Small intestine (tissue), 7 donors: ENCODE results near the gene SMCR8. TPM values are rescaled to one million over a fixed set of nuclear protein-coding genes. Genes with fewer than 3 reads are reported as not detected.
"Not testable (repeated sequence)": the region's sequence is repeated elsewhere in the genome, so short reads cannot be mapped to it uniquely, and the experiment has no call there.

ENCODE experiments used
- DNase-seq, 2 donors: peaks; one replicate each; pipeline versions ENCODE4 v3.0.0 to v3.0.0-alpha.2; 2013
- FAIRE-seq: peaks from 2 replicates; lab custom pipeline; 2012; peaks lifted over from hg19 to GRCh38; lab: Jason Lieb, UNC
- H3K27ac ChIP-seq, 3 donors: one replicate each; pipeline ENCODE4 v1.5.1; 2013; ENCODE audit warnings: low read length in 2 of 3, mild to moderate bottlenecking in 2 of 3, control low read depth in 1 of 3, inconsistent platforms in 1 of 3, low read depth in 1 of 3, moderate library complexity in 1 of 3
- H3K27me3 ChIP-seq, 3 donors: one replicate each; pipeline ENCODE4 v1.6.1; 2013; ENCODE audit warnings: low read length in 3 of 3, inconsistent platforms in 1 of 3; ENCODE audit not compliant: control insufficient read depth in 3 of 3, insufficient read depth in 3 of 3
- H3K36me3 ChIP-seq, 3 donors: one replicate each; pipeline ENCODE4 v1.6.1; 2013; ENCODE audit warnings: low read length in 3 of 3, inconsistent platforms in 1 of 3, low read depth in 1 of 3, mild to moderate bottlenecking in 1 of 3, moderate library complexity in 1 of 3; ENCODE audit not compliant: control insufficient read depth in 3 of 3, insufficient read depth in 2 of 3
- H3K4me1 ChIP-seq, 3 donors: one replicate each; pipeline ENCODE4 v1.6.1; 2013; ENCODE audit warnings: low read length in 2 of 3, inconsistent platforms in 1 of 3, low read depth in 1 of 3, mild to moderate bottlenecking in 1 of 3, moderate library complexity in 1 of 3; ENCODE audit not compliant: control insufficient read depth in 3 of 3, insufficient read depth in 2 of 3
- H3K4me3 ChIP-seq, 3 donors: one replicate each; pipeline ENCODE4 v1.5.1; 2013; ENCODE audit warnings: low read length in 3 of 3, control low read depth in 1 of 3, inconsistent platforms in 1 of 3, low read depth in 1 of 3, mild to moderate bottlenecking in 1 of 3, moderate library complexity in 1 of 3
- H3K9me3 ChIP-seq, 2 donors: one replicate each; pipeline ENCODE4 v1.6.1; 2013; ENCODE audit warnings: low read depth in 1 of 2, low read length in 1 of 2; ENCODE audit not compliant: control insufficient read depth in 2 of 2, insufficient read depth in 1 of 2
- WGBS, 3 donors: extraction: QIAGEN DNeasy Blood & Tissue Kit; methylation state at CpG; one replicate each; pipeline ENCODE4 v1.1.7; 2013; 5-methylcytosine and 5-hydroxymethylcytosine counted together
- polyA plus RNA-seq, 4 donors: library from polyadenylated mRNA; stranded (reverse) in 3 of 4; unstranded in 1 of 4; fragments of 200-250 nt in 3 of 4; fragments of 120-200 nt in 1 of 4; gene quantifications; one replicate each; pipeline versions ENCODE4 v1.2.1 to v1.2.3, GENCODE V29; 2013
- donor health status: healthy with polysubstance abuse.
- donor health status: control.
- donor health status: control.
- donor health status: Bipolar disorder and iron deficiency.
- donor health status: healthy.

The SMCR8 gene
- polyA plus RNA-seq, 4 donors: 3.4 to 20.4 (median 6.6) TPM

- no peak overlapping the region for H3K4me3 ChIP-seq
- no peaks in the 10 kb centered on the region for H3K27me3 ChIP-seq
- WGBS, 3 donors: 91 to 94% (median 93%) methylated on average over 10 of the region's 10 CpGs
- no peaks in the 10 kb centered on the region for H3K4me1 ChIP-seq
- FAIRE-seq (no peak), DNase-seq (no peak)
- peaks cover 4 to 87% (median 42%) of the 10 kb centered on the region in 3 donors for H3K36me3 ChIP-seq
- H3K9me3 ChIP-seq: peaks cover 0 to 3% of the 10 kb centered on the region in 2 donors
- H3K27ac ChIP-seq: no peak overlapping the region
Measured at GRCh38 chr17:18327556-18327955, 12.5 kb downstream of the SMCR8 start.

GRCh38 chr17:18328643-18329204 lies 13.6 kb downstream of the SMCR8 start:
- 93 to 98% (median 95%) methylated on average over 7 to 9 of the region's 9 CpGs for WGBS, 3 donors
- Histone ChIP-seq H3K27me3 (no peaks in the 10 kb centered on the region), H3K4me3 (no peak overlapping the region), H3K36me3 (peaks cover 4 to 81% (median 36%) of the 10 kb centered on the region in 3 donors), H3K27ac (no peak overlapping the region), H3K9me3 (peaks cover 0 to 3% of the 10 kb centered on the region in 2 donors), H3K4me1 (no peaks in the 10 kb centered on the region)
- FAIRE-seq: no peak
- DNase-seq: no peak

- H3K27ac ChIP-seq: no peak overlapping the region
- H3K4me1 ChIP-seq: no peaks in the 10 kb centered on the region
- peak in 1 of 2 donors; percentile 43 for DNase-seq
- no peaks in the 10 kb centered on the region for H3K27me3 ChIP-seq
- WGBS, 3 donors: 70 to 81% (median 80%) methylated on average over 9 of the region's 9 CpGs
- H3K9me3 ChIP-seq: no peaks in the 10 kb centered on the region
- no peak overlapping the region for H3K4me3 ChIP-seq
- no peak for FAIRE-seq
- peaks cover 4 to 74% (median 23%) of the 10 kb centered on the region in 3 donors for H3K36me3 ChIP-seq
Measured at GRCh38 chr17:18331879-18332278, 16.8 kb downstream of the SMCR8 start.

GRCh38 chr17:18332909-18333489 lies 17.9 kb downstream of the SMCR8 start:
- peak in 1 of 2 donors; percentile 16 for DNase-seq
- H3K9me3 ChIP-seq: no peaks in the 10 kb centered on the region
- H3K27me3 ChIP-seq: no peaks in the 10 kb centered on the region
- no peak for FAIRE-seq
- no peak overlapping the region for H3K4me3 ChIP-seq
- WGBS, 3 donors: 65 to 91% (median 84%) methylated on average over 4 of the region's 4 CpGs
- no peaks in the 10 kb centered on the region for H3K4me1 ChIP-seq
- no peak overlapping the region for H3K27ac ChIP-seq
- peaks cover 0 to 71% (median 18%) of the 10 kb centered on the region in 3 donors for H3K36me3 ChIP-seq

GRCh38 chr17:18338158-18338557 lies 23.1 kb downstream of the SMCR8 start:
- 93 to 96% (median 96%) methylated on average over 18 to 25 of the region's 25 CpGs for WGBS, 3 donors
- Histone ChIP-seq H3K9me3 (peaks cover 0 to 11% of the 10 kb centered on the region in 2 donors), H3K36me3 (peaks cover 6 to 55% (median 8%) of the 10 kb centered on the region in 3 donors)
- not testable (repeated sequence) for H3K4me1 ChIP-seq, H3K4me3 ChIP-seq, DNase-seq, H3K27me3 ChIP-seq, FAIRE-seq, H3K27ac ChIP-seq

- peaks cover 0 to 11% of the 10 kb centered on the region in 2 donors for H3K9me3 ChIP-seq
- H3K27ac ChIP-seq: no peak overlapping the region
- H3K4me3 ChIP-seq: no peak overlapping the region
- DNase-seq (no peak), FAIRE-seq (no peak)
- no peaks in the 10 kb centered on the region for H3K4me1 ChIP-seq
- H3K36me3 ChIP-seq: peaks cover 6 to 63% (median 10%) of the 10 kb centered on the region in 3 donors
- no peaks in the 10 kb centered on the region for H3K27me3 ChIP-seq
- WGBS, 3 donors: 97 to 99% (median 98%) methylated on average over 13 of the region's 13 CpGs
Measured at GRCh38 chr17:18339933-18340332, 24.8 kb downstream of the SMCR8 start.

- FAIRE-seq (no peak), DNase-seq (no peak)
- WGBS, 3 donors: 63 to 80% (median 79%) methylated on average over 5 of the region's 5 CpGs
Measured at GRCh38 chr17:18344021-18344420, 28.9 kb downstream of the SMCR8 start.

GRCh38 chr17:18353541-18353940 lies 38.4 kb downstream of the SMCR8 start:
- FAIRE-seq (no peak), DNase-seq (no peak)
- no peak overlapping the region for H3K27ac ChIP-seq
- no peak overlapping the region for H3K4me3 ChIP-seq
- H3K4me1 ChIP-seq: no peaks in the 10 kb centered on the region
- H3K27me3 ChIP-seq: no peaks in the 10 kb centered on the region
- 94 to 96% (median 95%) methylated on average over 6 of the region's 6 CpGs for WGBS, 3 donors
- peaks cover 3 to 35% (median 19%) of the 10 kb centered on the region in 3 donors for H3K36me3 ChIP-seq
- H3K9me3 ChIP-seq: no peaks in the 10 kb centered on the region

More at GRCh38 chr17:18344021-18344420, 28.9 kb downstream of the SMCR8 start:
- H3K4me1 ChIP-seq: no peaks in the 10 kb centered on the region
- peaks cover 0 to 11% of the 10 kb centered on the region in 2 donors for H3K9me3 ChIP-seq
- no peaks in the 10 kb centered on the region for H3K27me3 ChIP-seq
- H3K27ac ChIP-seq: no peak overlapping the region
- H3K4me3 ChIP-seq: no peak overlapping the region
- peaks cover 14 to 70% (median 20%) of the 10 kb centered on the region in 3 donors for H3K36me3 ChIP-seq
